Frontal cortex (tissue), 4 donors: ENCODE measurements around the gene HKDC1. TPM values are rescaled to one million over a fixed set of nuclear protein-coding genes. Genes with fewer than 3 reads are reported as not detected.

Experiments used
- DNase-seq, 2 donors: peaks; one replicate each; pipeline ENCODE4 v3.0.0; 2012; ENCODE audit warnings: low spot score in 2 of 2
- FAIRE-seq: peaks from 2 replicates; lab custom pipeline; 2012; peaks lifted over from hg19 to GRCh38; lab: Jason Lieb, UNC
- total RNA-seq: library from RNA; depleted of rRNA; stranded (reverse); fragments of >200 nt; gene quantifications from one replicate; pipeline ENCODE4 v1.2.3, GENCODE V29; 2014
- donor health status: control.
- donor health status: control.
- donor health status: control.

HKDC1 gene
- total RNA-seq, 1 donor from 2014 or later: 0.41 TPM

GRCh38 chr10:69315610-69316312 lies 95.6 kb downstream of the HKDC1 start:
- FAIRE-seq: no peak
- no peak for DNase-seq

- no peak for FAIRE-seq
- no peak for DNase-seq
Observed at GRCh38 chr10:69316313-69317059, 96.4 kb downstream of the HKDC1 start.

Other genes with a start within 250 kb of the HKDC1 start
- gene KIFBP, start 231.5 kb upstream of the HKDC1 start, total RNA-seq: 32.2 TPM
- 22.4 TPM for gene SRGN, start 132.2 kb upstream of the HKDC1 start, total RNA-seq
- 57.5 TPM for gene VPS26A, start 96.2 kb upstream of the HKDC1 start, total RNA-seq
- 40.4 TPM for gene SUPV3L1, start 40.1 kb upstream of the HKDC1 start, total RNA-seq
- 114 TPM for gene HK1, start 58.2 kb downstream of the HKDC1 start, total RNA-seq
- gene TACR2, start 196.6 kb downstream of the HKDC1 start, total RNA-seq: 0.82 TPM
- 5.7 TPM for gene TSPAN15, start 231.1 kb downstream of the HKDC1 start, total RNA-seq